Pancreas (tissue), 10 donors: ENCODE results near the gene HLX. TPM values are rescaled to one million over a fixed set of nuclear protein-coding genes. Genes with fewer than 3 reads are reported as not detected.
A peak's percentile ranks its signal among the peaks of the same experiment; 100 is the strongest.

Experiments used
- ATAC-seq, 4 donors: fragments of 200-7000 bp; cut with Tn5 transposase; one replicate each; pipeline versions ENCODE4 v1.8.0 to v1.9.1; 2020; ENCODE audit warnings: mild to moderate bottlenecking in 4 of 4, moderate library complexity in 4 of 4
- DNase-seq, 6 donors: peaks; one replicate each; pipeline ENCODE4 v3.0.0-alpha.2; 2020
- FAIRE-seq: peaks from 2 replicates; lab custom pipeline; 2012; peaks lifted over from hg19 to GRCh38; lab: Jason Lieb, UNC
- H3K27ac ChIP-seq, 4 donors: fragments of 200-600 bp; sonication (generic); 1 replicate in 3 of 4; 2 replicates in 1 of 4; pipeline versions ENCODE4 v1.5.0 to v1.8.0; 2020
- H3K27me3 ChIP-seq, 4 donors: fragments of 200-600 bp; one replicate each; pipeline ENCODE4 v1.8.0; 2021
- H3K36me3 ChIP-seq, 3 donors: fragments of 200-600 bp; sonication (generic) in 1 of 3; one replicate each; pipeline versions ENCODE4 v1.5.0 to v1.8.0; 2020 to 2021
- H3K4me1 ChIP-seq, 3 donors: fragments of 200-600 bp; one replicate each; pipeline ENCODE4 v1.8.0; 2021
- H3K4me3 ChIP-seq, 4 donors: fragments of 200-600 bp; sonication (generic) in 2 of 4; one replicate each; pipeline versions ENCODE4 v1.5.0 to v1.8.0; 2020 to 2021
- H3K9me3 ChIP-seq, 4 donors: fragments of 200-600 bp; one replicate each; pipeline ENCODE4 v1.8.0; 2021
- WGBS, 2 donors: extraction: QIAGEN DNeasy Blood & Tissue Kit; methylation state at CpG; one replicate each; pipeline ENCODE4 v1.1.7; 2013; 5-methylcytosine and 5-hydroxymethylcytosine counted together
- intact Hi-C, 3 donors: fragments of 100-400 bp; cut with DNase I; formaldehyde crosslinking; loops; one replicate each; pipeline versions ENCODE4 v1.11.1 to v1.14.2; 2022
- polyA plus RNA-seq, 2 donors: library from polyadenylated mRNA; stranded (reverse); fragments of 200-250 nt; gene quantifications; one replicate each; pipeline ENCODE4 v1.2.3, GENCODE V29; 2013
- total RNA-seq, 6 donors: library from RNA; stranded (reverse); fragmentation: NEBNext Ultra II Directional in 4 of 6; extraction: Animal tissue kit (Norgen Biotek cat#: 25700) in 4 of 6; gene quantifications; one replicate each; pipeline versions ENCODE4 v1.2.1 to v1.2.4, GENCODE V29; 2021 to 2023
- TF ChIP-seq, protein P1 (sequence below), 4 donors: fragments of 200-600 bp; sonication (generic) in 3 of 4; IDR thresholded peaks; one replicate each; pipeline versions ENCODE4 v1.5.0 to v1.8.0; 2021; ENCODE audit warnings: antibody characterized with exemption in 4 of 4
- donor health status: healthy with polysubstance abuse.
- donor health status: DM: no; HTN: no; CAD: no; lungs with moderate emphysema.
- donor health status: DM: no; HTN: no; CAD: no.
- donor health status: control.
- donor health status: control.
- donor health status: Bipolar disorder and iron deficiency.
- donor health status: DM: yes; HTN: yes; CAD: no.
- donor health status: DM: no; HTN: no; CAD: no.
- donor health status: DM: no; HTN: no; CAD: no.
- donor health status: DM: yes; HTN: yes; CAD: no.

The HLX gene
- total and polyA plus RNA-seq, 8 donors: 0.74 to 5.9 (median 2.5) TPM

GRCh38 chr1:220889333-220889732, 10.1 kb downstream of the HLX start:
- WGBS, 2 donors: 20 to 34% methylated on average over 2 of the region's 2 CpGs
- no peak for ATAC-seq
- no peak overlapping the region for H3K27ac ChIP-seq
- intact Hi-C loops: no loop called here
- H3K9me3 ChIP-seq: no peaks in the 10 kb centered on the region
- no peak for DNase-seq
- FAIRE-seq: no peak
- peaks cover 0 to 12% (median 0%) of the 10 kb centered on the region in 3 donors for H3K4me1 ChIP-seq
- peaks cover 0 to 41% (median 12%) of the 10 kb centered on the region in 4 donors for H3K27me3 ChIP-seq
- TF ChIP-seq, protein P1, sequence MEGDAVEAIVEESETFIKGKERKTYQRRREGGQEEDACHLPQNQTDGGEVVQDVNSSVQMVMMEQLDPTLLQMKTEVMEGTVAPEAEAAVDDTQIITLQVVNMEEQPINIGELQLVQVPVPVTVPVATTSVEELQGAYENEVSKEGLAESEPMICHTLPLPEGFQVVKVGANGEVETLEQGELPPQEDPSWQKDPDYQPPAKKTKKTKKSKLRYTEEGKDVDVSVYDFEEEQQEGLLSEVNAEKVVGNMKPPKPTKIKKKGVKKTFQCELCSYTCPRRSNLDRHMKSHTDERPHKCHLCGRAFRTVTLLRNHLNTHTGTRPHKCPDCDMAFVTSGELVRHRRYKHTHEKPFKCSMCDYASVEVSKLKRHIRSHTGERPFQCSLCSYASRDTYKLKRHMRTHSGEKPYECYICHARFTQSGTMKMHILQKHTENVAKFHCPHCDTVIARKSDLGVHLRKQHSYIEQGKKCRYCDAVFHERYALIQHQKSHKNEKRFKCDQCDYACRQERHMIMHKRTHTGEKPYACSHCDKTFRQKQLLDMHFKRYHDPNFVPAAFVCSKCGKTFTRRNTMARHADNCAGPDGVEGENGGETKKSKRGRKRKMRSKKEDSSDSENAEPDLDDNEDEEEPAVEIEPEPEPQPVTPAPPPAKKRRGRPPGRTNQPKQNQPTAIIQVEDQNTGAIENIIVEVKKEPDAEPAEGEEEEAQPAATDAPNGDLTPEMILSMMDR (IDR thresholded peaks at IDR 0.05): no peak
- no peaks in the 10 kb centered on the region for H3K36me3 ChIP-seq
- no peak overlapping the region for H3K4me3 ChIP-seq

- no peak for FAIRE-seq
- no peak for DNase-seq
- TF ChIP-seq, protein P1 (IDR thresholded peaks at IDR 0.05): no peak
- WGBS, 2 donors: 36 to 63% methylated on average over 15 of the region's 15 CpGs
- Histone ChIP-seq H3K27me3 (peaks cover 0 to 46% (median 12%) of the 10 kb centered on the region in 4 donors), H3K9me3 (no peaks in the 10 kb centered on the region), H3K27ac (no peak overlapping the region), H3K4me1 (peaks cover 0 to 12% (median 0%) of the 10 kb centered on the region in 3 donors), H3K4me3 (no peak overlapping the region), H3K36me3 (no peaks in the 10 kb centered on the region)
- intact Hi-C loops: no loop called here
- no peak for ATAC-seq
These were observed 10.6 kb downstream of the HLX start for GRCh38 chr1:220889848-220890287.

GRCh38 chr1:220890602-220891001, 11.4 kb downstream of the HLX start:
- Histone ChIP-seq H3K27me3 (peaks cover 0 to 52% (median 14%) of the 10 kb centered on the region in 4 donors), H3K4me3 (no peak overlapping the region), H3K4me1 (peaks cover 0 to 12% (median 0%) of the 10 kb centered on the region in 3 donors), H3K36me3 (no peaks in the 10 kb centered on the region), H3K9me3 (no peaks in the 10 kb centered on the region), H3K27ac (no peak overlapping the region)
- ATAC-seq (no peak), FAIRE-seq (no peak), DNase-seq (no peak)
- intact Hi-C loops: no loop called here
- 42 to 66% methylated on average over 1 of the region's 1 CpG for WGBS, 2 donors
- TF ChIP-seq, protein P1 (IDR thresholded peaks at IDR 0.05): no peak

- TF ChIP-seq, protein P1 (IDR thresholded peaks at IDR 0.05): no peak
- FAIRE-seq (no peak), DNase-seq (no peak), ATAC-seq (no peak)
- Histone ChIP-seq H3K27ac (no peak overlapping the region), H3K4me3 (no peak overlapping the region), H3K36me3 (no peaks in the 10 kb centered on the region), H3K27me3 (peaks cover 0 to 57% (median 15%) of the 10 kb centered on the region in 4 donors), H3K4me1 (peaks cover 0 to 12% (median 0%) of the 10 kb centered on the region in 3 donors), H3K9me3 (no peaks in the 10 kb centered on the region)
- 16 to 19% methylated on average over 46 to 47 of the region's 47 CpGs for WGBS, 2 donors
- intact Hi-C loops: no loop called here
These were observed 12.2 kb downstream of the HLX start for GRCh38 chr1:220891224-220892085.

GRCh38 chr1:220892086-220892376, 12.8 kb downstream of the HLX start:
- FAIRE-seq (no peak), DNase-seq (peak in 1 of 6 donors; percentile 49), ATAC-seq (no peak)
- Histone ChIP-seq H3K4me3 (no peak overlapping the region), H3K4me1 (peaks cover 0 to 12% (median 0%) of the 10 kb centered on the region in 3 donors), H3K27ac (no peak overlapping the region), H3K36me3 (no peaks in the 10 kb centered on the region), H3K9me3 (no peaks in the 10 kb centered on the region), H3K27me3 (peaks cover 0 to 57% (median 15%) of the 10 kb centered on the region in 4 donors)
- WGBS, 2 donors: 13 to 16% methylated on average over 16 of the region's 16 CpGs
- TF ChIP-seq, protein P1 (IDR thresholded peaks at IDR 0.05): no peak
- intact Hi-C loops: no loop called here
